Colonic mucosa (tissue), 4 donors: ENCODE results near the gene ZNF189. TPM values are rescaled to one million over a fixed set of nuclear protein-coding genes. Genes with fewer than 3 reads are reported as not detected.

Source experiments
- DNase-seq: peaks from one replicate; pipeline ENCODE4 v3.0.0-alpha.2; 2020
- H3K27ac ChIP-seq: fragments of 200-600 bp; one replicate; pipeline ENCODE4 v1.8.0; 2021
- H3K27me3 ChIP-seq: fragments of 200-600 bp; one replicate; pipeline ENCODE4 v1.8.0; 2021
- H3K36me3 ChIP-seq: fragments of 200-600 bp; one replicate; pipeline ENCODE4 v1.8.0; 2021
- H3K4me1 ChIP-seq: fragments of 200-600 bp; one replicate; pipeline ENCODE4 v1.8.0; 2021; ENCODE audit warnings: mild to moderate bottlenecking
- H3K4me3 ChIP-seq: fragments of 200-600 bp; one replicate; pipeline ENCODE4 v1.8.0; 2021
- H3K9ac ChIP-seq, 2 donors: one replicate each; pipeline ENCODE4 v1.7.0; 2013; ENCODE audit warnings: control low read depth in 2 of 2, low read depth in 2 of 2, low read length in 2 of 2
- H3K9me3 ChIP-seq: fragments of 200-600 bp; one replicate; pipeline ENCODE4 v1.8.0; 2021
- CTCF ChIP-seq: fragments of 200-600 bp; IDR thresholded peaks from one replicate; pipeline ENCODE4 v1.8.0; 2022; ENCODE audit warnings: antibody characterized with exemption, mild to moderate bottlenecking
- intact Hi-C: fragments of 100-400 bp; cut with DNase I; formaldehyde crosslinking; loops from one replicate; pipeline ENCODE4 v1.14.1; 2022
- total RNA-seq, 2 donors: library from RNA; stranded (reverse); fragmentation: NEBNext Ultra II Directional in 1 of 2; extraction: Animal tissue kit (Norgen Biotek cat#: 25700) in 1 of 2; gene quantifications; one replicate each; pipeline ENCODE4 v1.2.1, GENCODE V29; 2021
- donor health status: healthy.
- donor health status: DM: no; HTN: no; CAD: no.
- donor health status: DM: no; HTN: no; CAD: no.

Gene ZNF189
- 10 to 100 TPM in 1 of 2 donors, 1 to 10 TPM in 1; 9.3 to 17.4 TPM for total RNA-seq

DNA sequence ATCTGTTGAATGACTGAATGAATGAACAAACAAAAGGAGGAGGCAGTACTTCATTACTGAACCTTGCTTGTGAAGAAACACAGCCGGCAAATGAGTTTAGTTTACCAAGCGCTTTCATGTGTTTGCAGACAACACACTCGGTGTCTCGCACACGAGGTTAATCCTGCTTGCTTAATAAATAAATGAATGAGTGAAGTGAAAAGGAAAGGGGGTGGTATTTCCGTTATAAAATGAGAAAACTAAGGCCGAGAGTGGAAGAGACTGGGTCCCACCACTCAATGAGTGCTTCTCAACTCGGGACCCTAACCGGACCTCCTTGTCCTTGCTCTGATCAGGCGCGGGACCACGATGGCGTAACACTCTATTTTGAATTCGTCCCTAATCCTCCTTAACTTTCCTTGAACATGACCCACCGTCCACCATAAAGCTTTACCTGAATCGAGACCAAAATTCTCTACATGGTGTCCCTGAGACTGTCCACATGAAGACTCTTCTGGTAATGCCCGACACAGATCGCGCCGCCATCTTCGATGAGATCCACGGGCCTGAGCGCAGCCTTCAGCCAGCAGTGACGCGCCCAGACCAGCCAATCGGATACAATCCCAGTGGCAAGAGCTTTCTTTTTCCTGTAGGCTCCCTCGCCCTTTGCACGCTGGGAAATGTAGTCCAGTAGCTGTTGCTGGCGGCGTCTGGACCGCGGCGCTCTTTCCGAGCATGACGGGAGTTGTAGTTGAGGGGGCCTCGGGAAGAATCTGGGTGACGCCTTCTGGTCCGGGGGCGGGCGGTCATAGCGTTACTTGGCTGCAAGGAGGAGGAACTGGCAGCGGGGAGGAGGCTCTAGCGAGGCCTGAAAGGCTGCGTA lies at the start of gene ZNF189, which contains the start of gene MRPL50:
Gene ZNF189 (plus strand): TSS at position 784 of the 862 bp plus-strand sequence. CDS start 306 bp downstream, outside the sequence.
Gene MRPL50 (minus strand): TSS at position 551 of the 862 bp plus-strand sequence. CDS start 26 bp downstream, at position 525.
- DNase-seq: peak; percentile 99
- peak within 1 kb of the TSS; percentile 66 for H3K4me3 ChIP-seq
- no peaks in the 10 kb centered on the region for H3K4me1 ChIP-seq
- no peaks in the 10 kb centered on the region for H3K27me3 ChIP-seq
- no peaks in the 10 kb centered on the region for H3K9me3 ChIP-seq
- H3K36me3 ChIP-seq: peaks cover 15% of the 10 kb centered on the region
- intact Hi-C loops: loop anchor here (10.0 kb wide), 1 partner anchor 683 kb away; no protein-coding TSS in a partner anchor
- no peak for TF ChIP-seq CTCF
- H3K27ac ChIP-seq: peak within 1 kb of the TSS; percentile 73
- H3K9ac ChIP-seq: peak within 1 kb of the TSS; percentile 78 to 91

- intact Hi-C loops: no loop called here
- Histone ChIP-seq H3K4me1 (no peaks in the 10 kb centered on the region), H3K36me3 (no peaks in the 10 kb centered on the region), H3K9me3 (no peaks in the 10 kb centered on the region), H3K4me3 (no peak overlapping the region), H3K27me3 (no peaks in the 10 kb centered on the region), H3K27ac (no peak overlapping the region), H3K9ac (no peak overlapping the region)
- TF ChIP-seq CTCF: no peak
- DNase-seq: no peak
These were observed 48.4 kb upstream of the ZNF189 start for GRCh38 chr9:101350285-101350684.

GRCh38 chr9:101352892-101353463 lies 45.7 kb upstream of the ZNF189 start:
- TF ChIP-seq CTCF: no peak
- Histone ChIP-seq H3K27me3 (no peaks in the 10 kb centered on the region), H3K4me1 (no peaks in the 10 kb centered on the region), H3K27ac (no peak overlapping the region), H3K4me3 (no peak overlapping the region), H3K9ac (no peak overlapping the region), H3K9me3 (no peaks in the 10 kb centered on the region), H3K36me3 (no peaks in the 10 kb centered on the region)
- intact Hi-C loops: no loop called here
- no peak for DNase-seq

- Histone ChIP-seq H3K4me1 (no peaks in the 10 kb centered on the region), H3K27ac (peak overlapping the region; percentile 75), H3K9ac (no peak overlapping the region), H3K9me3 (no peaks in the 10 kb centered on the region), H3K4me3 (no peak overlapping the region), H3K27me3 (no peaks in the 10 kb centered on the region), H3K36me3 (no peaks in the 10 kb centered on the region)
- DNase-seq: no peak
- intact Hi-C loops: no loop called here
- TF ChIP-seq CTCF: no peak
These were observed 45.0 kb upstream of the ZNF189 start for GRCh38 chr9:101353683-101354082.

GRCh38 chr9:101354143-101354764 lies 44.4 kb upstream of the ZNF189 start:
- DNase-seq: peak; percentile 52
- intact Hi-C loops: no loop called here
- peak overlapping the region; percentile 75 for H3K27ac ChIP-seq
- TF ChIP-seq CTCF: no peak
- H3K4me3 ChIP-seq: no peak overlapping the region
- no peaks in the 10 kb centered on the region for H3K4me1 ChIP-seq
- H3K27me3 ChIP-seq: no peaks in the 10 kb centered on the region
- no peaks in the 10 kb centered on the region for H3K9me3 ChIP-seq
- no peaks in the 10 kb centered on the region for H3K36me3 ChIP-seq
- no peak overlapping the region for H3K9ac ChIP-seq
